NCI-H82 treated with DMSO at 0.1 percent for 48 hours (cell line): ENCODE measurements around the gene BCL11B.
"Not testable (repeated sequence)": the region's sequence is repeated elsewhere in the genome, so short reads cannot be mapped to it uniquely, and the experiment has no call there.

Source experiments
- DNase-seq: peaks from one replicate; lab custom pipeline; 2025; ENCODE audit not compliant: unreplicated experiment; lab: John Stamatoyannopoulos, UW

Gene BCL11B

GRCh38 chr14:99203080-99203479 is 68.9 kb downstream of the BCL11B start:
- DNase-seq, result no peak

GRCh38 chr14:99202516-99202915 is 69.5 kb downstream of the BCL11B start:
- no peak for DNase-seq

GRCh38 chr14:99201351-99202073 is 70.5 kb downstream of the BCL11B start:
- DNase-seq, result no peak

- DNase-seq, result no peak
Measured at GRCh38 chr14:99200654-99201005, 71.4 kb downstream of the BCL11B start.

- DNase-seq, result no peak
Measured at GRCh38 chr14:99199846-99200653, 71.9 kb downstream of the BCL11B start.

- DNase-seq, result no peak
Measured at GRCh38 chr14:99198746-99199502, 73.1 kb downstream of the BCL11B start.

- no peak for DNase-seq
Measured at GRCh38 chr14:99196310-99196650, 75.7 kb downstream of the BCL11B start.

GRCh38 chr14:99195602-99196309 is 76.2 kb downstream of the BCL11B start:
- DNase-seq, result no peak

GRCh38 chr14:99194736-99195135 is 77.3 kb downstream of the BCL11B start:
- no peak for DNase-seq

GRCh38 chr14:99194136-99194535 is 77.9 kb downstream of the BCL11B start:
- DNase-seq, result no peak

- no peak for DNase-seq
Measured at GRCh38 chr14:99192830-99193229, 79.2 kb downstream of the BCL11B start.

GRCh38 chr14:99192028-99192621 is 79.9 kb downstream of the BCL11B start:
- no peak for DNase-seq

- no peak for DNase-seq
Measured at GRCh38 chr14:99191395-99192027, 80.5 kb downstream of the BCL11B start.

GRCh38 chr14:99190696-99191394 is 81.2 kb downstream of the BCL11B start:
- no peak for DNase-seq

- no peak for DNase-seq
Measured at GRCh38 chr14:99189201-99189801, 82.7 kb downstream of the BCL11B start.

- DNase-seq, result no peak
Measured at GRCh38 chr14:99188731-99189191, 83.2 kb downstream of the BCL11B start.

- no peak for DNase-seq
Measured at GRCh38 chr14:99187858-99188257, 84.1 kb downstream of the BCL11B start.

GRCh38 chr14:99186956-99187690 is 84.9 kb downstream of the BCL11B start:
- DNase-seq, result no peak

- DNase-seq, result not testable (repeated sequence)
Measured at GRCh38 chr14:99186336-99186735, 85.7 kb downstream of the BCL11B start.
